ENCODE data around the gene EDEM3.

DNA sequence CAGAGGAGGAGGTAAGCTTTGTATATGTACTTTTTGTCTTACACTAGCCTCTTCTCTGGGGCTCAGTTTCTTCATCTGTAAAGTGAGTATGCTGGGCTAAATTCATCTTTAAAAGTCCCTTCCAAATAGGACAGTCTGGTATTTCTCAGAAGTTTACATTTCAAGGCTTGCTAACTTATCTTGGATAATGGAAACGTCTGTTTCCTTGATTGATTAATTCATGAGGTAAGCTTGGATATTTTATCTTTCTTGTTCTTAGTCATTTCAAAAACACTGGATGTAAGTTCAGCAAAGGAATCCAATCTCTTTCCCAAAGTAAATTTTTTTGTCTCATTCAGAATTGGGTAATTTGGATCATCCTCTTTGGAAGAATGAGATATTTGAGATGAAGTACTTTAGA, 111.0 kb downstream of the EDEM3 start:
- TF ChIP-seq POLR2A (IDR thresholded peaks at IDR 0.05): no peak
- TF ChIP-seq, protein P1, sequence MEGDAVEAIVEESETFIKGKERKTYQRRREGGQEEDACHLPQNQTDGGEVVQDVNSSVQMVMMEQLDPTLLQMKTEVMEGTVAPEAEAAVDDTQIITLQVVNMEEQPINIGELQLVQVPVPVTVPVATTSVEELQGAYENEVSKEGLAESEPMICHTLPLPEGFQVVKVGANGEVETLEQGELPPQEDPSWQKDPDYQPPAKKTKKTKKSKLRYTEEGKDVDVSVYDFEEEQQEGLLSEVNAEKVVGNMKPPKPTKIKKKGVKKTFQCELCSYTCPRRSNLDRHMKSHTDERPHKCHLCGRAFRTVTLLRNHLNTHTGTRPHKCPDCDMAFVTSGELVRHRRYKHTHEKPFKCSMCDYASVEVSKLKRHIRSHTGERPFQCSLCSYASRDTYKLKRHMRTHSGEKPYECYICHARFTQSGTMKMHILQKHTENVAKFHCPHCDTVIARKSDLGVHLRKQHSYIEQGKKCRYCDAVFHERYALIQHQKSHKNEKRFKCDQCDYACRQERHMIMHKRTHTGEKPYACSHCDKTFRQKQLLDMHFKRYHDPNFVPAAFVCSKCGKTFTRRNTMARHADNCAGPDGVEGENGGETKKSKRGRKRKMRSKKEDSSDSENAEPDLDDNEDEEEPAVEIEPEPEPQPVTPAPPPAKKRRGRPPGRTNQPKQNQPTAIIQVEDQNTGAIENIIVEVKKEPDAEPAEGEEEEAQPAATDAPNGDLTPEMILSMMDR (IDR thresholded peaks at IDR 0.05): no peak
